Kidney epithelial cell (primary cell): ENCODE results near the gene ENTPD6. TPM values are rescaled to one million over a fixed set of nuclear protein-coding genes. Genes with fewer than 3 reads are reported as not detected.

ENCODE experiments used
- DNase-seq: peaks from one replicate; pipeline ENCODE4 v3.0.0-alpha.2; 2010; ENCODE audit warnings: low read depth
- H3K27me3 ChIP-seq: 2 replicates; pipeline ENCODE4 v1.6.0; 2011; ENCODE audit warnings: low read length; ENCODE audit not compliant: control insufficient read depth, insufficient read depth
- H3K36me3 ChIP-seq: 2 replicates; pipeline ENCODE4 v1.5.1; 2011; ENCODE audit warnings: low read length; ENCODE audit not compliant: control insufficient read depth, insufficient read depth
- H3K4me3 ChIP-seq: 2 replicates; pipeline ENCODE4 v1.5.1; 2011; ENCODE audit warnings: low read depth, mild to moderate bottlenecking, control low read depth, low read length
- total RNA-seq: library from RNA; depleted of rRNA; stranded (reverse); fragments of >200 nt; gene quantifications from 2 replicates; pipeline ENCODE4 v1.2.3, GENCODE V29; 2015
- TF ChIP-seq, protein P1 (sequence below): IDR thresholded peaks from 2 replicates; pipeline ENCODE4 v1.5.1; 2011; ENCODE audit warnings: mild to moderate bottlenecking, moderate library complexity, low read length, control low read depth, inconsistent platforms; ENCODE audit not compliant: insufficient read depth, poor library complexity, severe bottlenecking

ENTPD6 gene
- total RNA-seq, 1 donor from 2014 or later: 80.1 TPM

GRCh38 chr20:25187220-25187619, 8.3 kb upstream of the ENTPD6 start:
- Histone ChIP-seq H3K36me3 (no peaks in the 10 kb centered on the region), H3K27me3 (peaks cover 4% of the 10 kb centered on the region), H3K4me3 (no peak overlapping the region)
- no peak for DNase-seq
- TF ChIP-seq, protein P1, sequence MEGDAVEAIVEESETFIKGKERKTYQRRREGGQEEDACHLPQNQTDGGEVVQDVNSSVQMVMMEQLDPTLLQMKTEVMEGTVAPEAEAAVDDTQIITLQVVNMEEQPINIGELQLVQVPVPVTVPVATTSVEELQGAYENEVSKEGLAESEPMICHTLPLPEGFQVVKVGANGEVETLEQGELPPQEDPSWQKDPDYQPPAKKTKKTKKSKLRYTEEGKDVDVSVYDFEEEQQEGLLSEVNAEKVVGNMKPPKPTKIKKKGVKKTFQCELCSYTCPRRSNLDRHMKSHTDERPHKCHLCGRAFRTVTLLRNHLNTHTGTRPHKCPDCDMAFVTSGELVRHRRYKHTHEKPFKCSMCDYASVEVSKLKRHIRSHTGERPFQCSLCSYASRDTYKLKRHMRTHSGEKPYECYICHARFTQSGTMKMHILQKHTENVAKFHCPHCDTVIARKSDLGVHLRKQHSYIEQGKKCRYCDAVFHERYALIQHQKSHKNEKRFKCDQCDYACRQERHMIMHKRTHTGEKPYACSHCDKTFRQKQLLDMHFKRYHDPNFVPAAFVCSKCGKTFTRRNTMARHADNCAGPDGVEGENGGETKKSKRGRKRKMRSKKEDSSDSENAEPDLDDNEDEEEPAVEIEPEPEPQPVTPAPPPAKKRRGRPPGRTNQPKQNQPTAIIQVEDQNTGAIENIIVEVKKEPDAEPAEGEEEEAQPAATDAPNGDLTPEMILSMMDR: no peak

DNA sequence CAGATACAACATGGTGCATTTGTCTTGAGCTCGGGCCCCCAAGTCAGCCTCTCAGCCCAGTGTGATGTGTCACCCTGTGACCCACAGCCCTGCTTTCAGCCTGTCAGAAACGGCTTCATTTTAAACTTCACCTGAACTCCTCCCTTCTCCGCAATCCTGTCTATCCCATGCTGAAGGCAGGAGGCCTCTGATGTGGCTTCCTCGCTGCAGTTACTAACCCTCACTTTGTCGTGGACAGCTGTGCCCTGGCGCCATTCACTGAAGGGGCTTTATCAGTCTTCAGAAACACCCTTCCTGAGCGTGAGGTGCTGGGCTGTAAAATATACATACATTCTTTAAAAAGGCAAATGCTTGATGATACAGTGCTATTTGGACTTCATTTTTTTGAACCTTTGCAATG, 7.9 kb upstream of the ENTPD6 start:
- Histone ChIP-seq H3K4me3 (no peak overlapping the region), H3K36me3 (no peaks in the 10 kb centered on the region), H3K27me3 (peaks cover 4% of the 10 kb centered on the region)
- no peak for DNase-seq
- TF ChIP-seq, protein P1: no peak

DNA sequence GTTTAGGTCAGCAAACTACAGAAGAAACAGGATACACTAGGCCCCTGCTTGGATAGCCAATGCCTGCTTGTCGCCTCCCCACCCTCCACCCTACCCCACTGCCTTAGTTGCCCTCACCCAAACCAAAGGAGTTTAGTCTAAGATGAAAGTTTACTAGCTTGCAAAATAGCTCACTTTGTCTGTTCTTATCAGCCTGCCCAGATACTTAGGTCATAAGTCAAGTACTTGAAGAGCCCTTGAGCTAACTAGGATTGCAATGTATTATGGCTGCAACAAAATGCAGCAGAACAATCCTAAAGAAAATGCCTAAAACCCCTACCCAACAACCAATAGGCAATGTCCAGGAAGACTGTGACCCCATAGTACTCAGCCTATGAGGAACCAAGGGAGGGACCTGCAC, 7.3 kb upstream of the ENTPD6 start:
- Histone ChIP-seq H3K4me3 (no peak overlapping the region), H3K36me3 (no peaks in the 10 kb centered on the region), H3K27me3 (peaks cover 4% of the 10 kb centered on the region)
- DNase-seq: no peak
- TF ChIP-seq, protein P1: no peak

DNA sequence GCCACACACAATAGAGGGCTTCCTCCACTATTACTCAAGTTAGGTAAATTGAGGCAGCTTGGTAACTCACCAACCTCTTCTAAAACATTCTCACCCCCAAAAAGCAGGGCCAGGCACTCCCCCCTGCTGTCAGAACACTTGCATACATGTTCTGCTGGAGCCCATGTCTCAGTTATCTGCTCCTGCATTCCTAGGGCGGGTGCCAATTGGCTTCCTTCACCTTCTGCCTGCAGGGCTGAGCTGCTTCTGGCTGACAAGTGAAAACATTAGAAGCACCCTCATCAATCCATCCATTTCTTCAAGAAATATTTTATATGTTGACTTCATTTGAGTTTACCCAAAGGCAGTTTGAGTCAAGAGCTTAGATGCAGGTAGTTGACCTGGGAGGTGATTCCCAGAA, 4.5 kb upstream of the ENTPD6 start:
- DNase-seq: no peak
- Histone ChIP-seq H3K4me3 (no peak overlapping the region), H3K36me3 (no peaks in the 10 kb centered on the region), H3K27me3 (peaks cover 4% of the 10 kb centered on the region)
- TF ChIP-seq, protein P1: no peak

DNA sequence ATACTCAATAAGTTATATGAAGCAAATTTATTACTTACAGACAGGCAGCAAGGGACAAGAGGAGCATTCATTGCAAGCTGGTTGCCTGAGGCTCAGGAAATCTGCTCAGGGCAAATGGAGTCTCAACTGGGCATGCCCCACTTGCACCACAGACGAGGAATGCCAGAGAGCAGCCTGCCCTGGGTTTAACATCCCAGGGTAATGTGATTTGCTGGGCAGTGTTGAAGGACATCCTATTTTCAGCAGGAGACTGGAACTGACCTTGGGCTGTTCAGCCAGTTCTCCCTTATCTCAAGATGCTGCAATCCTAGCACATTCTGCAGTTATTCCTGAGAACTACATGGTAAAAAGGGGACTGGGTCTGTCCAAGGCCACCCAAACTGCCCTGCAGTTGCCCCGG, 3.8 kb upstream of the ENTPD6 start:
- TF ChIP-seq, protein P1: no peak
- no peak for DNase-seq
- Histone ChIP-seq H3K36me3 (no peaks in the 10 kb centered on the region), H3K4me3 (no peak overlapping the region), H3K27me3 (peaks cover 4% of the 10 kb centered on the region)

- Histone ChIP-seq H3K27me3 (no peaks in the 10 kb centered on the region), H3K36me3 (no peaks in the 10 kb centered on the region), H3K4me3 (no peak overlapping the region)
- TF ChIP-seq, protein P1: no peak
- DNase-seq: no peak
These were observed 1.7 kb upstream of the ENTPD6 start for GRCh38 chr20:25193843-25194242.
